ENCODE data around the gene RET. TPM values are rescaled to one million over a fixed set of nuclear protein-coding genes. Genes with fewer than 3 reads are reported as not detected.

RET gene
- total RNA-seq, 4 donors from 2014 or later: 1.4 to 3.9 (median 1.8) TPM

DNA sequence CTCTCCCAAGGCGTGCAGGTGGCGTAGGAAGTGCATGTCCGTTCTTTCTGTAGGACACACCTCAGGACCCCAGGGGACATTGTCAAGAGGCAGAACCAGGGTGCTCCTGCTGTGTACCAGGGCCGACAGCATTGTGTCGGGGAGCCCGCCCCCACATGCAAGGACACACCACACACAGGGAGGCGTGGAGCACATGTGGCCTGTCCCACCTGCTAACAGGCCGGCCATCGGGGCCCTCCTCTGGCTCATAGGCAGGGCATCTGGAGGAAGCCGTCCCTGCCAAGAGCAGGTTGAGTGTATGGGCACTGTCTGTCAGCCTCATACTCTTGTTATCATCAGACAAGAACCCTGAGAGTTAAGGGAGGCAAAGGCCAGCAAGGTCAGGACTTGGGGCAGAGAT, 12.7 kb downstream of the RET start:
- Histone ChIP-seq H3K36me3 (no peaks in the 10 kb centered on the region), H3K9me3 (no peaks in the 10 kb centered on the region), H3K4me3 (no peak overlapping the region), H3K4me1 (no peaks in the 10 kb centered on the region), H3K27me3 (peaks cover 37% of the 10 kb centered on the region), H3K27ac (no peak overlapping the region)
- WGBS, 2 donors (ENCODE audit: low coverage in 1 of 2): no CpG with 5 or more reads among the region's 10 CpGs
- no peak for ATAC-seq
- TF ChIP-seq CTCF (IDR thresholded peaks at IDR 0.05): no peak
- TF ChIP-seq POLR2AphosphoS5 (IDR thresholded peaks at IDR 0.05): no peak
- no peak for TF ChIP-seq EP300 (IDR thresholded peaks at IDR 0.05)
- no peak for TF ChIP-seq POLR2A (IDR thresholded peaks at IDR 0.05)

GRCh38 chr10:43090188-43090587, 13.3 kb downstream of the RET start:
- Histone ChIP-seq H3K27ac (no peak overlapping the region), H3K27me3 (peaks cover 37% of the 10 kb centered on the region), H3K4me1 (no peaks in the 10 kb centered on the region), H3K36me3 (no peaks in the 10 kb centered on the region), H3K9me3 (no peaks in the 10 kb centered on the region), H3K4me3 (no peak overlapping the region)
- no peak for ATAC-seq
- WGBS, 2 donors (ENCODE audit: low coverage in 1 of 2): 61 to 65% methylated on average over 2 to 6 of the region's 8 CpGs
- TF ChIP-seq POLR2AphosphoS5 (IDR thresholded peaks at IDR 0.05) (no peak), CTCF (IDR thresholded peaks at IDR 0.05) (no peak), POLR2A (IDR thresholded peaks at IDR 0.05) (no peak), EP300 (IDR thresholded peaks at IDR 0.05) (no peak)

DNA sequence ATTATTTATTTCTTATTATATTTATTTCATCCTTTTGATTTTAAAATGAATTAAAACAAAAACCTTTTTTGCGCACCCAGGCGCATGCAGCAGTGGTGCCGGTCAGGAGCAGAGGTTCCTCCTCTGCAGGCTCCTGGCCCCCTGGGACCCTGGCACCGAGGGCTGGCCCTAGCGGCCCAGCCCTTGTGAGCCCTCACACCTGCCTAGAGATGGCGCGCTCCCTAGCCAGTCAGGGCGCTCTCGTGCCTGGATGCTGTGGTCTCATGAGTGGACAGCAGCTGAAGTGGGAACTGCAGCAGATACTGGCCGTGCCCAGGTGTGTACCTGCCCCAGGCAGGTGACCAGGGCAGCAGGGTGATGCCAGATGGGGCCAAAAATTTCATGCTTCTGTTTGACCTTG, 13.8 kb downstream of the RET start:
- TF ChIP-seq POLR2AphosphoS5 (IDR thresholded peaks at IDR 0.05): no peak
- TF ChIP-seq CTCF (IDR thresholded peaks at IDR 0.05): no peak
- no peak for TF ChIP-seq POLR2A (IDR thresholded peaks at IDR 0.05)
- no peak for TF ChIP-seq EP300 (IDR thresholded peaks at IDR 0.05)
- Histone ChIP-seq H3K27me3 (peaks cover 37% of the 10 kb centered on the region), H3K9me3 (no peaks in the 10 kb centered on the region), H3K36me3 (no peaks in the 10 kb centered on the region), H3K4me1 (no peaks in the 10 kb centered on the region), H3K27ac (no peak overlapping the region), H3K4me3 (no peak overlapping the region)
- no peak for ATAC-seq
- 83 to 91% methylated on average over 4 of the region's 10 CpGs for WGBS, 2 donors (ENCODE audit: low coverage in 1 of 2)

- Histone ChIP-seq H3K9me3 (no peaks in the 10 kb centered on the region), H3K36me3 (no peaks in the 10 kb centered on the region), H3K27ac (no peak overlapping the region), H3K4me3 (no peak overlapping the region), H3K4me1 (no peaks in the 10 kb centered on the region), H3K27me3 (peaks cover 42% of the 10 kb centered on the region)
- no peak for ATAC-seq
- WGBS, 2 donors (ENCODE audit: low coverage in 1 of 2): 33 to 48% methylated on average over 1 to 3 of the region's 3 CpGs
- no peak for TF ChIP-seq POLR2AphosphoS5 (IDR thresholded peaks at IDR 0.05)
- TF ChIP-seq EP300 (IDR thresholded peaks at IDR 0.05): no peak
- no peak for TF ChIP-seq POLR2A (IDR thresholded peaks at IDR 0.05)
- TF ChIP-seq CTCF (IDR thresholded peaks at IDR 0.05): no peak
These were observed 15.0 kb downstream of the RET start for GRCh38 chr10:43091846-43092245.

DNA sequence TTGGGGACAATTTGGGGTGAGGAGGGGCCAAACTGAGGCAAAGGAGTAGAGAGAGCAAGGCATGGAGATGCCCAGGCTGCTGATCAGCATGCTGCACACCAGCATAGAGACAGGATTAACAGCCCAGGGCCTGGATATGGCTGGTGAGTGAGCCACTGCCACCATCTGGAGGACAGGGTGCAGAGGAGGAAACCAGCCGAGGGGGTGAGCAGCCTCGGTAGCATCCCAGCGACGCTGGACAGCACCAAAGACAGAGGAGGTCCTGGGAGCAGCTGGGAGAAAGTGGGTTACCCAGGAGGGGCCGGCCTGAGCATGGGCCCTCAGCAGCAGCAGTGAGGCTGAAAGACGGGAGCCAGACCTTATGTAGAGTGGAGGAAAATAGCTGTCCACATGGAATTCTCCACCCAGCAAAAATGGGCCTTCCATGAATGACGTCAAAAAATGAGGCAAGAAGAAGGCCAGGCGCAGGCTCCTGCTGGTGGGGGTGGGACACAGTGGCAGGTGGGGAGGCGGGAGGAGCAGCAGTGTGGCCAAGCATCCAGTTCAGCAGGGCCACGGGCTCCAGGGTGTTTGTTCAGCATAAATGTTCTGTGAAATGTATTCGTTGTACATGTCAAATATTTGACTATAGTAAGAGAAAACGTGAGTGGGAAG, 16.7 kb downstream of the RET start:
- Histone ChIP-seq H3K4me1 (no peaks in the 10 kb centered on the region), H3K9me3 (no peaks in the 10 kb centered on the region), H3K27me3 (peaks cover 42% of the 10 kb centered on the region), H3K27ac (no peak overlapping the region), H3K4me3 (no peak overlapping the region), H3K36me3 (no peaks in the 10 kb centered on the region)
- TF ChIP-seq POLR2A (IDR thresholded peaks at IDR 0.05) (no peak), CTCF (IDR thresholded peaks at IDR 0.05) (no peak), EP300 (IDR thresholded peaks at IDR 0.05) (no peak), POLR2AphosphoS5 (IDR thresholded peaks at IDR 0.05) (no peak)
- no peak for ATAC-seq
- WGBS, 2 donors (ENCODE audit: low coverage in 1 of 2): 30 to 34% methylated on average over 2 to 10 of the region's 12 CpGs
